Upper lobe of right lung (tissue), 1 donor: ENCODE measurements around the gene CXCR4. TPM values are rescaled to one million over a fixed set of nuclear protein-coding genes. Genes with fewer than 3 reads are reported as not detected.

Experiments
- ATAC-seq: fragments of 200-7000 bp; cut with Tn5 transposase; one replicate; pipeline ENCODE4 v1.9.1; 2020; ENCODE audit warnings: mild to moderate bottlenecking, moderate library complexity
- DNase-seq: peaks from one replicate; pipeline ENCODE4 v3.0.0-alpha.2; 2020
- H3K27ac ChIP-seq: fragments of 200-600 bp; one replicate; pipeline ENCODE4 v1.8.0; 2022
- H3K27me3 ChIP-seq: fragments of 200-600 bp; one replicate; pipeline ENCODE4 v1.8.0; 2022; ENCODE audit warnings: mild to moderate bottlenecking
- H3K36me3 ChIP-seq: fragments of 200-600 bp; one replicate; pipeline ENCODE4 v1.8.0; 2022
- H3K4me1 ChIP-seq: fragments of 200-600 bp; one replicate; pipeline ENCODE4 v1.8.0; 2022
- H3K4me3 ChIP-seq: fragments of 200-600 bp; one replicate; pipeline ENCODE4 v1.8.0; 2022; ENCODE audit warnings: mild to moderate bottlenecking
- H3K9me3 ChIP-seq: fragments of 200-600 bp; one replicate; pipeline ENCODE4 v1.8.0; 2022
- intact Hi-C: fragments of 100-400 bp; cut with DNase I; formaldehyde crosslinking; loops from one replicate; pipeline ENCODE4 v1.11.0; 2022
- total RNA-seq: library from RNA; stranded (reverse); fragmentation: NEBNext Ultra II Directional; extraction: Animal tissue kit (Norgen Biotek cat#: 25700); gene quantifications from one replicate; pipeline ENCODE4 v1.2.1, GENCODE V29; 2021
- TF ChIP-seq, protein P1 (sequence below): fragments of 200-600 bp; IDR thresholded peaks from one replicate; pipeline ENCODE4 v1.8.0; 2022; ENCODE audit warnings: antibody characterized with exemption
- donor health status: DM: no; HTN: yes; CAD: no; lungs with severe emphysema.

The CXCR4 gene
- total RNA-seq, 1 donor from 2014 or later, result 45.2 TPM

DNA sequence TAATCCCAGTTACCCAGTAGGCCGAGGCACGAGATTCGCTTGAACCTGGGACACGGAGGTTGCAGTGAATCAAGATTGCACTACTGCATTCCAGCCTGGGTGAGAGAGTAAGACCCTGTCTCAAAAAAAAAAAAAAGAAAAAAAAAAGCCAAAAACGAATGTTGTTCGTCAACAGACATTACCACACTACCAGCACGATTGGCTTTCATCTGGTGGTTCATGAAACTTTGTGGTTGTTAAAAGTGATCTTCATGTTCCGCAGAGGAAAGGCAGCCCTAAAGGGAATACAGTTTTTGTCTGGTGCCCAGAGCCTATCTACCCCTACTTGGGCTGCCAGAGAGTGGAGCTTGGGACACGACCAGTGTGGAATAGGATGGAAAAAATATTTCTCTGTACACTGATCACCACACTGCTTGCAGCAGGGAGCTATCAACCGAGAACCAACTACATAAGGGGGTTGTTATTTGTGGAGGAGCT is 13.6 kb upstream of the CXCR4 start:
- Histone ChIP-seq H3K4me1 (peaks cover 8% of the 10 kb centered on the region), H3K27ac (peak overlapping the region; percentile 34), H3K9me3 (no peaks in the 10 kb centered on the region), H3K4me3 (no peak overlapping the region), H3K36me3 (no peaks in the 10 kb centered on the region), H3K27me3 (peaks cover 5% of the 10 kb centered on the region)
- TF ChIP-seq, protein P1, sequence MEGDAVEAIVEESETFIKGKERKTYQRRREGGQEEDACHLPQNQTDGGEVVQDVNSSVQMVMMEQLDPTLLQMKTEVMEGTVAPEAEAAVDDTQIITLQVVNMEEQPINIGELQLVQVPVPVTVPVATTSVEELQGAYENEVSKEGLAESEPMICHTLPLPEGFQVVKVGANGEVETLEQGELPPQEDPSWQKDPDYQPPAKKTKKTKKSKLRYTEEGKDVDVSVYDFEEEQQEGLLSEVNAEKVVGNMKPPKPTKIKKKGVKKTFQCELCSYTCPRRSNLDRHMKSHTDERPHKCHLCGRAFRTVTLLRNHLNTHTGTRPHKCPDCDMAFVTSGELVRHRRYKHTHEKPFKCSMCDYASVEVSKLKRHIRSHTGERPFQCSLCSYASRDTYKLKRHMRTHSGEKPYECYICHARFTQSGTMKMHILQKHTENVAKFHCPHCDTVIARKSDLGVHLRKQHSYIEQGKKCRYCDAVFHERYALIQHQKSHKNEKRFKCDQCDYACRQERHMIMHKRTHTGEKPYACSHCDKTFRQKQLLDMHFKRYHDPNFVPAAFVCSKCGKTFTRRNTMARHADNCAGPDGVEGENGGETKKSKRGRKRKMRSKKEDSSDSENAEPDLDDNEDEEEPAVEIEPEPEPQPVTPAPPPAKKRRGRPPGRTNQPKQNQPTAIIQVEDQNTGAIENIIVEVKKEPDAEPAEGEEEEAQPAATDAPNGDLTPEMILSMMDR, result no peak
- ATAC-seq, result no peak
- intact Hi-C loops, result no loop called here
- no peak for DNase-seq

DNA sequence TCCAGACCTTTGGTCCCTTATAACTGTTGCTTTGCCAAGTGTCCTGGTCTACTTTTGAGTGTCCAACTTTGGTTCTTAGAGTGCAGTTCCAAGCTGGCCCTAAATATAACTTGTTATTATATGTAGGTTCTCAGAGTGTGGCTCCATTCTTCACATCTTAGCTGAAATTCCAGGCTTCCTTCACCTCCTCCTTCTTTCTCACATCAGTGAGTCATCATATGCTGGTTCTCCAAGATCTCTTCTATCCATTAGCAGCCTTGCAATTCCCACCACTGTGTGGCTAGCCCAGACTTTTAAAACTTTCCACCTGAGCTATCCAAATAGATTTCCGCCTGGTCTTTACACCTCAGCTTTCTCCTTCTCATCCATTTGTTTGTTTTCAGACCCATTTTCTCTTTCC is 12.6 kb upstream of the CXCR4 start:
- Histone ChIP-seq H3K4me3 (no peak overlapping the region), H3K27me3 (peaks cover 5% of the 10 kb centered on the region), H3K36me3 (no peaks in the 10 kb centered on the region), H3K27ac (no peak overlapping the region), H3K9me3 (no peaks in the 10 kb centered on the region), H3K4me1 (no peaks in the 10 kb centered on the region)
- intact Hi-C loops, result no loop called here
- no peak for ATAC-seq
- TF ChIP-seq, protein P1, result no peak
- no peak for DNase-seq

DNA sequence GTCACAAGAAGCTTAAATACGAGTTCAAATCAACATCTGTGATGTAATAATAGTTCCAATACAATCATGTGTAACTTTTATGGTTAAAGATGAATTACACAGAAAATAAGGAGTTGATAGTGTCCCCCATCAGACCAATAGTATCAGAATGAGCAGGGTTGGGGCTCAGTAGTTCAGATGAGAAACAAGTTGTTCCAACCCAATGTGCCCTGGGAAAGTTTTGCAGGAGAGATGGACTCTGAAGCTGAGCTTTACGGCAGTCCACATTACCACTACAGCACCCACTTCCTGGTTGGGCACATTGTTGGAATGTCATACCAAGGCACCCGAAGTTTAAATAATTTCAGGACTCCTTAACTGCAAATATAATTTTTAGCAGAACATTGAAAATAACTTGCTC is 12.1 kb upstream of the CXCR4 start:
- Histone ChIP-seq H3K9me3 (no peaks in the 10 kb centered on the region), H3K27ac (no peak overlapping the region), H3K36me3 (no peaks in the 10 kb centered on the region), H3K27me3 (peaks cover 5% of the 10 kb centered on the region), H3K4me1 (no peaks in the 10 kb centered on the region), H3K4me3 (no peak overlapping the region)
- DNase-seq (no peak), ATAC-seq (no peak)
- intact Hi-C loops, result no loop called here
- TF ChIP-seq, protein P1, result no peak

DNA sequence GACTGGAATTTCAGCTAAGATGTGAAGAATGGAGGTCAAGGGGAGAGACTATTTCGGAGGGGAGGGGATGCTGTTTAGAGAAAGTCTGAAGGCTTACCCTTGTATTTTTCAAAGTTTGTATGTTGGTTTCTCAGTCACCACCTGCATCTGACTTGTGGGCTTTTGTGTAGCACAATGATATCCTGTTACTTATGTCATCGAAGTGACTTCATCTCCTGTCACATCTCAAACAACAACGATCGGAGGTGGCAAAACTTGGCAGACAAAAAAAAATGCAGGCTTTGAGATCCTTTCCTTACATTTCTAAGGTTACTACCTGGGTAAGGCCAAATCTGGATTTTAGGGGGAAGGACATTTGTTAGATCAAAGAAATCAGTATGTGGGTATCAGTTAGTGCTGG is 11.7 kb upstream of the CXCR4 start:
- H3K36me3 ChIP-seq, result no peaks in the 10 kb centered on the region
- H3K27me3 ChIP-seq, result peaks cover 5% of the 10 kb centered on the region
- no peak overlapping the region for H3K4me3 ChIP-seq
- H3K27ac ChIP-seq, result no peak overlapping the region
- H3K9me3 ChIP-seq, result no peaks in the 10 kb centered on the region
- H3K4me1 ChIP-seq, result no peaks in the 10 kb centered on the region
- intact Hi-C loops, result no loop called here
- no peak for DNase-seq
- ATAC-seq, result no peak
- TF ChIP-seq, protein P1, result no peak

DNA sequence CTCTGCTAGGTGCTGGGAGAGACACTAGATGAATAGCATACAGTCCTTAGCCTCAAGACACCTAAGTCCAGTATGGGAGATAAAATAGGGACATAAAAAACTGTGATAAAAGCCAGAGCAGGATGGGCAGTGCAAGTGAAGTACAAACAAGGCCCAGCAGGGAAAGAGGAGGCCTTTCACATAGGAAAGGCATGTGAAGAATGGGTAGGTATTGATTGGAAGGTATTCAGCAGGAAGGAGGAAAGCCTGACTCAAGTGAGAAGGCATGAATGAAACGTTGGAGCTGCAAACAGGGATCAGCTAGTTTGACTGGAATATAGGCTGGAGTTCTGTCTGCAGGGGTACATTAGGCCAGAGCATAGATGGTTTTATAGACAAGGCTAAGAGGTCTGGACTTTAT is 11.0 kb upstream of the CXCR4 start:
- no peak for DNase-seq
- no peak overlapping the region for H3K4me3 ChIP-seq
- H3K4me1 ChIP-seq, result no peaks in the 10 kb centered on the region
- H3K27me3 ChIP-seq, result peaks cover 5% of the 10 kb centered on the region
- intact Hi-C loops, result no loop called here
- H3K27ac ChIP-seq, result no peak overlapping the region
- ATAC-seq, result no peak
- no peaks in the 10 kb centered on the region for H3K9me3 ChIP-seq
- TF ChIP-seq, protein P1, result no peak
- no peaks in the 10 kb centered on the region for H3K36me3 ChIP-seq

DNA sequence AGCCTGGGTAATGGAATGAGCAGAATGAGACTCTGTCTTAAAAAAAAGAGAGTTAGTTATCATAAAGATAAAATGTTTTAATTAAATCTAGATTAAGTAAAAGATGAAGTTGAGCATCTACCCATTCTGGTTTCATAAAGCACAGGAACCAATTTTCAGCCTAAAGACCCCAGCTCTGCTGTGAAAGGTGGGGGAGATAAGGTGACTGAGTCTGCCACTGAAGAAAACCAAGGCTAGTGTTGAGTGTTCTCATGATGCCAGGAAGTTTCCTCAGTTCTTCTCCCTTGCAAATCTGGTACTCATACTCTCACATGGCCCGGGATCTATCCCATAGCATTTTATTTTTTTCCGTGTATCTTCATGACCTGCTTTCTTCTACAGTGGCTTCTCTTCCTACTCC is 10.4 kb upstream of the CXCR4 start:
- intact Hi-C loops, result no loop called here
- H3K9me3 ChIP-seq, result no peaks in the 10 kb centered on the region
- no peak overlapping the region for H3K27ac ChIP-seq
- peaks cover 5% of the 10 kb centered on the region for H3K27me3 ChIP-seq
- ATAC-seq (no peak), DNase-seq (no peak)
- TF ChIP-seq, protein P1, result no peak
- H3K36me3 ChIP-seq, result no peaks in the 10 kb centered on the region
- no peaks in the 10 kb centered on the region for H3K4me1 ChIP-seq
- H3K4me3 ChIP-seq, result no peak overlapping the region
